ENCODE measurements around the gene NIPBL. TPM values are rescaled to one million over a fixed set of nuclear protein-coding genes. Genes with fewer than 3 reads are reported as not detected.

NIPBL gene
- total RNA-seq, 1 experiment from 2014 or later = 48.1 TPM

DNA sequence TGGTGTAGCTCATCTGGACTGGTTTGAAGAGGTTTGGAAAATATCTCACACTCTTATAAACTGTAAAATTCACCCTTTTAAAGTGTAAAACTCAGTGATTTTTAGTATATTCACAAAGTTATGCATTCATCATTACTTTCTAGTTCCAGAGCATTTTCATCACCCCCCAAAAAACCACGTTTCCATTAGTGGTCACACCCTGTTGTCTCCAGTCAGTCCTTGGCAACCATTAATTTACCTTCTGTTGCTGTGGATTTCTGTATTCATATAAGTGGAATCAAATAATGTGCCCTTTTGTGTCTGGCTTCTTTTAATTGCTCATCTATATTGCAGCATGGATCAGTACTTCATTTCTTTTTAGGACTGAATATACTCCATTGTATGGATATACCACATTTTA lies 18.4 kb downstream of the NIPBL start:
- Histone ChIP-seq H3K36me3 (ENCODE audit: control insufficient read depth, insufficient read depth, low read length) (no peaks in the 10 kb centered on the region), H3K27me3 (replicated peaks; ENCODE audit: control insufficient read depth, insufficient read depth, low read length) (no peaks in the 10 kb centered on the region), H3K4me1 (no peaks in the 10 kb centered on the region), H3K4me3 (ENCODE audit: low read depth, low read length) (no peak overlapping the region), H3K9me3 (no peaks in the 10 kb centered on the region)
- TF ChIP-seq, protein P1, sequence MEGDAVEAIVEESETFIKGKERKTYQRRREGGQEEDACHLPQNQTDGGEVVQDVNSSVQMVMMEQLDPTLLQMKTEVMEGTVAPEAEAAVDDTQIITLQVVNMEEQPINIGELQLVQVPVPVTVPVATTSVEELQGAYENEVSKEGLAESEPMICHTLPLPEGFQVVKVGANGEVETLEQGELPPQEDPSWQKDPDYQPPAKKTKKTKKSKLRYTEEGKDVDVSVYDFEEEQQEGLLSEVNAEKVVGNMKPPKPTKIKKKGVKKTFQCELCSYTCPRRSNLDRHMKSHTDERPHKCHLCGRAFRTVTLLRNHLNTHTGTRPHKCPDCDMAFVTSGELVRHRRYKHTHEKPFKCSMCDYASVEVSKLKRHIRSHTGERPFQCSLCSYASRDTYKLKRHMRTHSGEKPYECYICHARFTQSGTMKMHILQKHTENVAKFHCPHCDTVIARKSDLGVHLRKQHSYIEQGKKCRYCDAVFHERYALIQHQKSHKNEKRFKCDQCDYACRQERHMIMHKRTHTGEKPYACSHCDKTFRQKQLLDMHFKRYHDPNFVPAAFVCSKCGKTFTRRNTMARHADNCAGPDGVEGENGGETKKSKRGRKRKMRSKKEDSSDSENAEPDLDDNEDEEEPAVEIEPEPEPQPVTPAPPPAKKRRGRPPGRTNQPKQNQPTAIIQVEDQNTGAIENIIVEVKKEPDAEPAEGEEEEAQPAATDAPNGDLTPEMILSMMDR (IDR thresholded peaks at IDR 0.05; ENCODE audit: insufficient read depth in 1 of 2, low read depth in 1 of 2, low read length in 1 of 2, severe bottlenecking in 1 of 2, unreplicated experiment in 1 of 2) = no peak
- Mint-ChIP-seq H3K9me3 (ENCODE audit: unreplicated experiment) (peaks cover 9% of the 10 kb centered on the region), H3K27ac (ENCODE audit: unreplicated experiment) (no peak overlapping the region), H3K27me3 (ENCODE audit: insufficient read depth, unreplicated experiment) (no peaks in the 10 kb centered on the region), H3K4me1 (ENCODE audit: low read depth, unreplicated experiment) (peaks cover 9% of the 10 kb centered on the region), H3K4me3 (ENCODE audit: unreplicated experiment) (no peak overlapping the region), H3K36me3 (ENCODE audit: insufficient read depth, unreplicated experiment) (no peaks in the 10 kb centered on the region)
- DNase-seq = no peak
- CTCF ChIA-PET = no interaction called here
- intact Hi-C loops (cut with micrococcal nuclease; ENCODE audit: unreplicated experiment) = no loop called here
- no TSS peak for BruUV-seq (replicated peaks)
- POLR2A ChIA-PET = no interaction called here

DNA sequence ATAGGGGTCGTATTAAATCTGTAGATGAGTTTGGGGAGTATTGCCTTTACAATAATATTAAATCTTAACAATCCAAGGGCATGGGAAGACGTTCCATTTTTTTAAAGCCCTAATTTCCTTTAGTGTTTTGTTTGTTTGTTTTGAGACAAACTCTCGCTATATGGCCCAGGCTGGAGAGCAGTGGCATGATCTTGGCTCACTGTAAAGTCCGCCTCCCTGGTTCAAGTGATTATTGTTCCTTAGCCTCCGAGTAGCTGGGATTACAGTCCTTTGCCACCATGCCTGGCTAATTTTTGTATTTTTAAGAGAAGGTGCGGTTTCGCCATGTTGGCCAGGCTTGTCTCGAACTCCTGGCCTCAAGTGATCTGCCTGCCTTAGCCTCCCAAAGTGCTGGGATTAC lies 19.9 kb downstream of the NIPBL start:
- DNase-seq = no peak

DNA sequence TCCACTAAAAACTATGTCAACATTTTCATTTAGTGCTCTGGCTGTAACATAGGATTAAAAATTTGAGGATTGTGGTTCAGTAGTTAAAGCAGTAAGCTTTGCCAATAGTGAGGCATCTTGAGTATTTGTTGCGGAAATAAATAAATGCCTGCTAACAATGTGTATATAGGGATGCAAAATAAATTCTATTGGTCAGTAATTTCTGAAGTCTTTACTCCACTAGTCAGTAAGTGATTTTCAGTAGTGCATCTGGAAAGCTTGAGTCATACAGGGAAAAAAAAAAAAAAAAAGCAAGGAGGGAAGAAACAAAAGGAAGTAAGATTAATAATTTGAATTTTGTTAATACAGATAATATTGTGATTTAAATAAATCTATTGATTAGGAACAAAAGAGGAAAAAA lies 21.0 kb downstream of the NIPBL start:
- H3K4me1 Mint-ChIP-seq (ENCODE audit: low read depth, unreplicated experiment) = peaks cover 14% of the 10 kb centered on the region

More for the DNA sequence above, 19.9 kb downstream of the NIPBL start:
- no peaks in the 10 kb centered on the region for H3K27me3 Mint-ChIP-seq (ENCODE audit: insufficient read depth, unreplicated experiment)
- peaks cover 8% of the 10 kb centered on the region for H3K36me3 Mint-ChIP-seq (ENCODE audit: insufficient read depth, unreplicated experiment)
- intact Hi-C loops (cut with micrococcal nuclease; ENCODE audit: unreplicated experiment) = no loop called here
- no peak overlapping the region for H3K4me3 ChIP-seq (ENCODE audit: low read depth, low read length)
- CTCF ChIA-PET = no interaction called here
- peaks cover 14% of the 10 kb centered on the region for H3K4me1 Mint-ChIP-seq (ENCODE audit: low read depth, unreplicated experiment)
- no peaks in the 10 kb centered on the region for H3K27me3 ChIP-seq (replicated peaks; ENCODE audit: control insufficient read depth, insufficient read depth, low read length)
- H3K4me3 Mint-ChIP-seq (ENCODE audit: unreplicated experiment) = no peak overlapping the region
- no peak overlapping the region for H3K27ac Mint-ChIP-seq (ENCODE audit: unreplicated experiment)
- no peaks in the 10 kb centered on the region for H3K36me3 ChIP-seq (ENCODE audit: control insufficient read depth, insufficient read depth, low read length)
- TF ChIP-seq, protein P1 (IDR thresholded peaks at IDR 0.05; ENCODE audit: insufficient read depth in 1 of 2, low read depth in 1 of 2, low read length in 1 of 2, severe bottlenecking in 1 of 2, unreplicated experiment in 1 of 2) = no peak
- no peaks in the 10 kb centered on the region for H3K9me3 ChIP-seq
- H3K9me3 Mint-ChIP-seq (ENCODE audit: unreplicated experiment) = peaks cover 5% of the 10 kb centered on the region
- BruUV-seq (replicated peaks) = no TSS peak
- no peaks in the 10 kb centered on the region for H3K4me1 ChIP-seq
- POLR2A ChIA-PET = no interaction called here

More for the DNA sequence above, 21.0 kb downstream of the NIPBL start:
- H3K4me3 Mint-ChIP-seq (ENCODE audit: unreplicated experiment) = no peak overlapping the region
- DNase-seq = no peak
- Histone ChIP-seq H3K27me3 (replicated peaks; ENCODE audit: control insufficient read depth, insufficient read depth, low read length) (no peaks in the 10 kb centered on the region), H3K4me1 (no peaks in the 10 kb centered on the region), H3K36me3 (ENCODE audit: control insufficient read depth, insufficient read depth, low read length) (no peaks in the 10 kb centered on the region), H3K4me3 (ENCODE audit: low read depth, low read length) (no peak overlapping the region), H3K9me3 (no peaks in the 10 kb centered on the region)
- no TSS peak for BruUV-seq (replicated peaks)
- H3K27ac Mint-ChIP-seq (ENCODE audit: unreplicated experiment) = no peak overlapping the region
- POLR2A ChIA-PET = no interaction called here
- H3K9me3 Mint-ChIP-seq (ENCODE audit: unreplicated experiment) = no peaks in the 10 kb centered on the region
- intact Hi-C loops (cut with micrococcal nuclease; ENCODE audit: unreplicated experiment) = no loop called here
- CTCF ChIA-PET = no interaction called here
- peaks cover 8% of the 10 kb centered on the region for H3K36me3 Mint-ChIP-seq (ENCODE audit: insufficient read depth, unreplicated experiment)
- H3K27me3 Mint-ChIP-seq (ENCODE audit: insufficient read depth, unreplicated experiment) = no peaks in the 10 kb centered on the region
- TF ChIP-seq, protein P1 (IDR thresholded peaks at IDR 0.05; ENCODE audit: insufficient read depth in 1 of 2, low read depth in 1 of 2, low read length in 1 of 2, severe bottlenecking in 1 of 2, unreplicated experiment in 1 of 2) = no peak

Data from Caco-2 (cell line).